Measurements from ENCODE around the gene ERC2.
A peak's percentile ranks its signal among the peaks of the same experiment; 100 is the strongest.

ERC2 gene

GRCh38 chr3:55724407-55724784, 743.9 kb downstream of the ERC2 start:
- Histone ChIP-seq H4K20me1 (ENCODE audit: insufficient read depth, low read length, poor library complexity, severe bottlenecking) (no peaks in the 10 kb centered on the region), H3K4me1 (ENCODE audit: insufficient read depth, low read length, poor library complexity, severe bottlenecking) (peaks cover 7% of the 10 kb centered on the region), H3K4me2 (ENCODE audit: low read depth, low read length, poor library complexity, severe bottlenecking) (no peak overlapping the region), H3K27me3 (ENCODE audit: insufficient read depth, low read length, poor library complexity, severe bottlenecking) (no peaks in the 10 kb centered on the region), H3K4me3 (ENCODE audit: low read length, poor library complexity, severe bottlenecking) (no peak overlapping the region), H3K36me3 (ENCODE audit: insufficient read depth, low read length) (no peaks in the 10 kb centered on the region), H3K79me2 (ENCODE audit: insufficient read depth, low read length) (no peaks in the 10 kb centered on the region), H3K9ac (ENCODE audit: low read depth, low read length, poor library complexity, severe bottlenecking) (no peak overlapping the region), H3F3A (ENCODE audit: low read depth) (no peaks in the 10 kb centered on the region), H3K9me2 (replicated peaks; ENCODE audit: low read depth, low read length) (no peaks in the 10 kb centered on the region), H2AFZ (ENCODE audit: low read length) (no peak overlapping the region), H3K9me3 (ENCODE audit: insufficient read depth, low read depth, low read length) (no peaks in the 10 kb centered on the region)
- TF ChIP-seq EZH2phosphoT487 (IDR thresholded peaks at IDR 0.05; ENCODE audit: borderline replicate concordance) (no peak), CTCF (conservative IDR thresholded peaks at IDR 0.05; ENCODE audit: low read length) (no peak)

- Histone ChIP-seq H3K79me2 (ENCODE audit: insufficient read depth, low read length) (no peaks in the 10 kb centered on the region), H3K4me3 (ENCODE audit: low read length, poor library complexity, severe bottlenecking) (peak overlapping the region; percentile 18), H3K9ac (ENCODE audit: low read depth, low read length, poor library complexity, severe bottlenecking) (no peak overlapping the region), H3K36me3 (ENCODE audit: insufficient read depth, low read length) (no peaks in the 10 kb centered on the region), H3K9me2 (replicated peaks; ENCODE audit: low read depth, low read length) (no peaks in the 10 kb centered on the region), H3F3A (ENCODE audit: low read depth) (no peaks in the 10 kb centered on the region), H3K27me3 (ENCODE audit: insufficient read depth, low read length, poor library complexity, severe bottlenecking) (no peaks in the 10 kb centered on the region), H3K4me1 (ENCODE audit: insufficient read depth, low read length, poor library complexity, severe bottlenecking) (peaks cover 11% of the 10 kb centered on the region), H2AFZ (ENCODE audit: low read length) (0 out of 2 replicates have a peak overlapping the region, but pooled peaks have one; percentile 14), H4K20me1 (ENCODE audit: insufficient read depth, low read length, poor library complexity, severe bottlenecking) (no peaks in the 10 kb centered on the region), H3K9me3 (ENCODE audit: insufficient read depth, low read depth, low read length) (no peaks in the 10 kb centered on the region), H3K4me2 (ENCODE audit: low read depth, low read length, poor library complexity, severe bottlenecking) (peak overlapping the region; percentile 33)
- 0 out of 2 replicates have a peak, but pooled peaks have one; percentile 23 for TF ChIP-seq CTCF (conservative IDR thresholded peaks at IDR 0.05; ENCODE audit: low read length)
- TF ChIP-seq EZH2phosphoT487 (IDR thresholded peaks at IDR 0.05; ENCODE audit: borderline replicate concordance) = no peak
Observed at GRCh38 chr3:55723653-55724406, 744.4 kb downstream of the ERC2 start.

- H3K9me2 ChIP-seq (replicated peaks; ENCODE audit: low read depth, low read length) = no peaks in the 10 kb centered on the region
- H3K9ac ChIP-seq (ENCODE audit: low read depth, low read length, poor library complexity, severe bottlenecking) = no peak overlapping the region
- H3K79me2 ChIP-seq (ENCODE audit: insufficient read depth, low read length) = no peaks in the 10 kb centered on the region
- H3K9me3 ChIP-seq (ENCODE audit: insufficient read depth, low read depth, low read length) = no peaks in the 10 kb centered on the region
- no peak overlapping the region for H2AFZ ChIP-seq (ENCODE audit: low read length)
- H3K36me3 ChIP-seq (ENCODE audit: insufficient read depth, low read length) = no peaks in the 10 kb centered on the region
- no peak for TF ChIP-seq EZH2phosphoT487 (IDR thresholded peaks at IDR 0.05; ENCODE audit: borderline replicate concordance)
- peak; percentile 67 for TF ChIP-seq CTCF (conservative IDR thresholded peaks at IDR 0.05; ENCODE audit: low read length)
- peaks cover 18% of the 10 kb centered on the region for H3K4me1 ChIP-seq (ENCODE audit: insufficient read depth, low read length, poor library complexity, severe bottlenecking)
- no peaks in the 10 kb centered on the region for H4K20me1 ChIP-seq (ENCODE audit: insufficient read depth, low read length, poor library complexity, severe bottlenecking)
- no peak overlapping the region for H3K4me2 ChIP-seq (ENCODE audit: low read depth, low read length, poor library complexity, severe bottlenecking)
- no peaks in the 10 kb centered on the region for H3F3A ChIP-seq (ENCODE audit: low read depth)
- H3K27me3 ChIP-seq (ENCODE audit: insufficient read depth, low read length, poor library complexity, severe bottlenecking) = no peaks in the 10 kb centered on the region
- no peak overlapping the region for H3K4me3 ChIP-seq (ENCODE audit: low read length, poor library complexity, severe bottlenecking)
Observed at GRCh38 chr3:55721716-55722484, 746.4 kb downstream of the ERC2 start.
